Neural progenitor cell (in vitro differentiated cells): ENCODE measurements around the gene CLEC11A.

Experiments
- CTCF ChIP-seq: fragments of 200-600 bp; sonication (generic); IDR thresholded peaks from 2 replicates; pipeline ENCODE4 v1.5.1; 2017; ENCODE audit warnings: antibody characterized with exemption, mild to moderate bottlenecking
- EZH2 ChIP-seq: fragments of 200-600 bp; sonication (generic); IDR thresholded peaks from 2 replicates; pipeline ENCODE4 v1.6.1; 2017; ENCODE audit warnings: antibody characterized with exemption, mild to moderate bottlenecking, moderate library complexity
- EZH2phosphoT487 ChIP-seq: fragments of 200-600 bp; sonication (generic); IDR thresholded peaks from 2 replicates; pipeline ENCODE4 v1.6.1; 2017; ENCODE audit warnings: antibody characterized with exemption

- TF ChIP-seq EZH2 (no peak), CTCF (no peak), EZH2phosphoT487 (no peak)
These were observed 13.2 kb downstream of the CLEC11A start for GRCh38 chr19:50736338-50736737.
